ENCODE data around the gene NT5C3A. TPM values are rescaled to one million over a fixed set of nuclear protein-coding genes. Genes with fewer than 3 reads are reported as not detected.

Gene NT5C3A
- total RNA-seq, 4 donors from 2014 or later, result 18.8 to 32.9 (median 24.6) TPM

- DNase-seq (ENCODE audit: low spot score) (no peak), ATAC-seq (ENCODE audit: low FRiP score) (no peak)
- TF ChIP-seq CTCF (IDR thresholded peaks at IDR 0.05), result no peak
Observed at GRCh38 chr7:33043501-33044400, 18.8 kb downstream of the NT5C3A start.

- no peak for TF ChIP-seq CTCF (IDR thresholded peaks at IDR 0.05)
- no peak for ATAC-seq (ENCODE audit: low FRiP score)
- no peak for DNase-seq (ENCODE audit: low spot score)
Observed at GRCh38 chr7:33041631-33042428, 20.7 kb downstream of the NT5C3A start.

- TF ChIP-seq CTCF (IDR thresholded peaks at IDR 0.05), result no peak
- peak; percentile 97 for ATAC-seq (ENCODE audit: low FRiP score)
- DNase-seq (ENCODE audit: low spot score), result no peak
Observed at GRCh38 chr7:33040803-33041516, 21.6 kb downstream of the NT5C3A start.

GRCh38 chr7:33039903-33040292 is 22.7 kb downstream of the NT5C3A start:
- TF ChIP-seq CTCF (IDR thresholded peaks at IDR 0.05), result no peak
- no peak for ATAC-seq (ENCODE audit: low FRiP score)
- no peak for DNase-seq (ENCODE audit: low spot score)

GRCh38 chr7:33039257-33039902 is 23.2 kb downstream of the NT5C3A start:
- ATAC-seq (ENCODE audit: low FRiP score) (no peak), DNase-seq (ENCODE audit: low spot score) (no peak)
- no peak for TF ChIP-seq CTCF (IDR thresholded peaks at IDR 0.05)

GRCh38 chr7:33038639-33039038 is 23.9 kb downstream of the NT5C3A start:
- no peak for DNase-seq (ENCODE audit: low spot score)
- no peak for ATAC-seq (ENCODE audit: low FRiP score)
- no peak for TF ChIP-seq CTCF (IDR thresholded peaks at IDR 0.05)
